ENCODE data around the gene SLC37A2.
"Not testable (repeated sequence)": the region's sequence is repeated elsewhere in the genome, so short reads cannot be mapped to it uniquely, and the experiment has no call there.

The SLC37A2 gene

DNA sequence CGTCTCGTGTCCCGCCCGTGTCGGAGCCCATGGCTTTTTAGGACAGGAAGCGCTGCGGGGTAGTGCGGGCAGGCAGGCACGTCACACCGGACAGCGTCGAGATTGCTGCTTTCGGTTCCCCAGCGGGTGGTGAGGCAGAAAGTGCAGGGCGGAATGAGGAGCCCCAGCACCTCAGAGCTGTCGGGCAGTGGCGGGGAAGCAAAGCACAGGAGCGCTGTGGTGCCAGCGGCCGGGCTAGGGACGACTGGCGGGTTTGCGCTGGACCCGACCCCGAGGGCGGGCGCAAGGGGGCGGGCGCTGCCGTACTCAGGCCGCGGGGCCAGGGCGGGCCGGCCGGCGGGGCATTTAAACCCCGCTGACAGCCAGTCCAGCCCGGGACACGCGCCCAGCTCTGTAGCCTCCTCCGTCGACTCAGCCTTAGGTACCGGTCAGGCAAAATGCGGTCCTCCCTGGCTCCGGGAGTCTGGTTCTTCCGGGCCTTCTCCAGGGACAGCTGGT, at the start of gene SLC37A2:
Gene SLC37A2 (plus strand): TSS at position 375 of the 498 bp plus-strand sequence. CDS start 63 bp downstream, at position 438.
- peak; percentile 4 for DNase-seq (ENCODE audit: low read depth)
- H3K4me3 ChIP-seq (ENCODE audit: low read length) = peak within 1 kb of the TSS; percentile 59
- TF ChIP-seq, protein P1, sequence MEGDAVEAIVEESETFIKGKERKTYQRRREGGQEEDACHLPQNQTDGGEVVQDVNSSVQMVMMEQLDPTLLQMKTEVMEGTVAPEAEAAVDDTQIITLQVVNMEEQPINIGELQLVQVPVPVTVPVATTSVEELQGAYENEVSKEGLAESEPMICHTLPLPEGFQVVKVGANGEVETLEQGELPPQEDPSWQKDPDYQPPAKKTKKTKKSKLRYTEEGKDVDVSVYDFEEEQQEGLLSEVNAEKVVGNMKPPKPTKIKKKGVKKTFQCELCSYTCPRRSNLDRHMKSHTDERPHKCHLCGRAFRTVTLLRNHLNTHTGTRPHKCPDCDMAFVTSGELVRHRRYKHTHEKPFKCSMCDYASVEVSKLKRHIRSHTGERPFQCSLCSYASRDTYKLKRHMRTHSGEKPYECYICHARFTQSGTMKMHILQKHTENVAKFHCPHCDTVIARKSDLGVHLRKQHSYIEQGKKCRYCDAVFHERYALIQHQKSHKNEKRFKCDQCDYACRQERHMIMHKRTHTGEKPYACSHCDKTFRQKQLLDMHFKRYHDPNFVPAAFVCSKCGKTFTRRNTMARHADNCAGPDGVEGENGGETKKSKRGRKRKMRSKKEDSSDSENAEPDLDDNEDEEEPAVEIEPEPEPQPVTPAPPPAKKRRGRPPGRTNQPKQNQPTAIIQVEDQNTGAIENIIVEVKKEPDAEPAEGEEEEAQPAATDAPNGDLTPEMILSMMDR (conservative IDR thresholded peaks at IDR 0.05; ENCODE audit: low read depth, low read length) = no peak

- TF ChIP-seq, protein P1 (conservative IDR thresholded peaks at IDR 0.05; ENCODE audit: low read depth, low read length) = no peak
- no peak for DNase-seq (ENCODE audit: low read depth)
- no peak overlapping the region for H3K4me3 ChIP-seq (ENCODE audit: low read length)
Observed at GRCh38 chr11:125016413-125016812, 46.7 kb upstream of the SLC37A2 start.

- no peak for DNase-seq (ENCODE audit: low read depth)
- TF ChIP-seq, protein P1 (conservative IDR thresholded peaks at IDR 0.05; ENCODE audit: low read depth, low read length) = no peak
Observed at GRCh38 chr11:125020342-125020741, 42.8 kb upstream of the SLC37A2 start.

GRCh38 chr11:125022551-125022950, 40.6 kb upstream of the SLC37A2 start:
- TF ChIP-seq, protein P1 (conservative IDR thresholded peaks at IDR 0.05; ENCODE audit: low read depth, low read length) = no peak
- no peak overlapping the region for H3K4me3 ChIP-seq (ENCODE audit: low read length)
- DNase-seq (ENCODE audit: low read depth) = no peak

More at GRCh38 chr11:125020342-125020741, 42.8 kb upstream of the SLC37A2 start:
- H3K4me3 ChIP-seq (ENCODE audit: low read length) = no peak overlapping the region

DNA sequence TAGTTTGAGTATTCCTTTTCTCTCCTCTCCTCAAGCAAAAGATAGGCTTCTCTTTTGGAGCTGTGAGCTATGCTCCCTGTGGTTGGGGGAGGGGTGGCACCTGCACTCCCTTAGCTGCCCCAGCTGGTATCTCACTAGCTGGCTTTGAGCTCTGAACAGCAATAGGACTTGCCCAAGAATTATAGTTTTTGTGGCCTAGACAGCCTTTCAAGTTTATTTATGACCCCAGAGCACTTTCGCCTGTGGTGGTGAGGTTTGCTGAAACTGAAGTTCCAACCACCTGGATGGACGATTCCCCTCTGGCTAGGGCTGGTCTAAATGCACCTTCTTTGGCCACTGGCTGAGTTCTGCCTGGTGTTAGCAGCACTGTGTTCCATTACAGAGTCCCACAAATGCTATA, 37.1 kb upstream of the SLC37A2 start:
- no peak for DNase-seq (ENCODE audit: low read depth)
- TF ChIP-seq, protein P1 (conservative IDR thresholded peaks at IDR 0.05; ENCODE audit: low read depth, low read length) = no peak
- H3K4me3 ChIP-seq (ENCODE audit: low read length) = no peak overlapping the region

DNA sequence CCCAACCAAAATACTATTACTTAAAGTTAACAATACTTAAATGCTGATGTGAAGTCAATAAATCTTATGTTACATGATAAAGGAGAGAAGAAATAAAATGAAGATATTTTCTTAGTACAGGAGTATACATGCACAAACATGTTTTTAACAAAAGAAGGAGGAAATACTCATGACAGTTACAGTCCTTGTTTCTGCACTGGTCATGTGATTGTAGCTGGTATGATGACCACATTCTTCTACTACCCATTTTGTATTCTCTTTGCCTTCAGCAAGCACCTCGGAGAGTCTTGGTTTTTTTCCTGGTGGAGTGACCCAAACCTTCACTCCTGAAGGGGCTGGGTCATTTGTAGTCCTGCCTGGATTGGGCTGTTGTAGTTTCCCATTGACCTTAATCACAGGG, 33.7 kb upstream of the SLC37A2 start:
- DNase-seq (ENCODE audit: low read depth); H3K4me3 ChIP-seq (ENCODE audit: low read length): not testable (repeated sequence)

GRCh38 chr11:125036933-125037332, 26.2 kb upstream of the SLC37A2 start:
- H3K4me3 ChIP-seq (ENCODE audit: low read length) = no peak overlapping the region
- TF ChIP-seq, protein P1 (conservative IDR thresholded peaks at IDR 0.05; ENCODE audit: low read depth, low read length) = no peak
- DNase-seq (ENCODE audit: low read depth) = no peak
